Measurements from ENCODE around the gene C14orf93.

C14orf93 gene

DNA sequence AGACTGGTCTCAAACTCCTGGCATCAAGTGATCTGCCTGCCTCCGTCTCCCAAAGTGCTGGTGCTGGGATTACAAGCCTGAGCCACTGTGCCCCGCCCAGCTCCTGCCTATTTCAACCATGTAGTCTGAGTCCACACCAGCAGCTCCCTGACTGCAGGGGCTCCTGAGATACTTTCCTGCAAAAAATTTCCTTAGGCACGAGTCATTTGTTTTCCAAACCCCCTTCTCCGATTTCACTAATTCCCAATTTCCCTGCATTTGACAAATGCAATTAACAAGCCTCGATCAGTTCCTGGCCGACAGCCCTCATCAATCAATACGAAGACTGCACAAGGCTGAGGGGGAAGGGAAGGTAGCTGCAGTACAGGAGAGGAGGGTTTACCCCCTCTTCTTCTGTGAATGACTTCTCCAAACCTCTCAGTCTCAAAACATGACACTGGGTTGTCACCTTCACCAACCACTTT lies 14.7 kb upstream of the C14orf93 start:
- TF ChIP-seq CTCF (IDR thresholded peaks at IDR 0.05), result no peak
- TF ChIP-seq ZFX (IDR thresholded peaks at IDR 0.05; ENCODE audit: borderline replicate concordance), result no peak
- no peak overlapping the region for H3K27ac ChIP-seq

- TF ChIP-seq ZFX (IDR thresholded peaks at IDR 0.05; ENCODE audit: borderline replicate concordance), result no peak
- TF ChIP-seq CTCF (IDR thresholded peaks at IDR 0.05), result no peak
- 0 out of 2 replicates have a peak overlapping the region, but pooled peaks have one; percentile 3 for H3K27ac ChIP-seq
These were observed 13.8 kb upstream of the C14orf93 start for GRCh38 chr14:23023795-23024152.

DNA sequence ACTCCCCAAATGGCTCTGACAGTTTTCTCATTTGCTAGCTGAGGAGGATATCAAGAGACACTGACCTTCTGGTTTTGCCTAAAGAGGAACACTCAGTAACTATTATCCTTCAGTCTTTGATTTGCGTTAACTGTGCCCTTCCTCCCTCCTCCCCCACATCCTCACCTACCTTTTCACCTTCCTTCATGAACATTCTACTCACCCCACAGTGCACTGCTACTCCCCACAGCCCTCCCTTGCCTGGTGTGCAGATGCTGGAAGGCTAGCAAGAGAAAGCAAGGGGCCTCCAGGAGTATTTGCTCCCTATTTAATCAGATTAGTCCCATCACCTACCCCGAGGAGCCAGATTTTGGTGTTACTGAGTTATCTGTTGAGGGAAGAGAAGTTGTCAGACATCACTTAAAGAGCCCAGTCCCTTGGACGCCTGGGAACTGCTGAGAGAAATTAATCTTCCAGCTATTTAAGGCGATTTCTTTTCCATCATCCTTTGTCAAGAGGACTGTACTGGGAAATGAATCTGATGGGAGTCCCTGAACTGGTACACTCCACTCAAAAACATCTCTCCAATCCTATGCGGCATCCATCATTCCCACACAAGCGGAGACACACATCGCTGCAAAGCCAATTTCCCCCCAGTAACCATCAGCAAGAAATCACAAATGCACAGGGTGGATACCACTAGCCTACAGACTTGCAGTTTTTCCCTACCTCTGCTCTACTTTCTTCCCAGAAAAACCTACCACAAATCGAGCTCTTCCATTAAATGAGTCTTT lies 13.3 kb upstream of the C14orf93 start:
- no peak for TF ChIP-seq CTCF (IDR thresholded peaks at IDR 0.05)
- TF ChIP-seq ZFX (IDR thresholded peaks at IDR 0.05; ENCODE audit: borderline replicate concordance), result no peak
- 0 out of 2 replicates have a peak overlapping the region, but pooled peaks have one; percentile 3 for H3K27ac ChIP-seq

DNA sequence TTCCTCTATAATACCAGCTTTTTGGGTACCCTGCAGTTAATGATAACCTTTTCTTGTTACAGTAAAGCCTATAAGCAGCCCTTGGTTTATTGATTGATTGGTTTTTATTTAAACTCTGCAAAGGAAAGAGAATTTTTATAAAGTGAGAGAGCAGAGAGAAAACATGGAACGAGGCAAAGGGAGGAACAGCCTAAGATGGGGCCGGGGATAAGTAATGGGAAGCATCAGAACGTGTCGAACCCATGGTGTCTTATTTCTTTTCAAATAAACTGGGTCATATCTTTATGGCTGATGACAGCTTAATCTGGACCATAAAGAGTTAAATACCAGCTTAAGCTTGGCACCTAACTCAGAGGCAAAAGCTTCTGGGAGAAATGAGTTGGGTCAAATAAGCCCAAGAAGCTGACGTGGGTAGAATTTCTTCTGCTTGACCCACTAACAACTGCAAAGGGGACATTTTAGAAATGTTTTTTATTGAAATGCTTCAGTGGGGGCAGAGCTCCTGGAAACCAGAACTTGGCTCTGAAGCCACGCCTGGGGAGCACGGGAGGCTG lies 12.0 kb upstream of the C14orf93 start:
- H3K27ac ChIP-seq, result no peak overlapping the region
- TF ChIP-seq CTCF (IDR thresholded peaks at IDR 0.05) (no peak), ZFX (IDR thresholded peaks at IDR 0.05; ENCODE audit: borderline replicate concordance) (no peak)

- H3K27ac ChIP-seq, result no peak overlapping the region
- TF ChIP-seq ZFX (IDR thresholded peaks at IDR 0.05; ENCODE audit: borderline replicate concordance) (no peak), CTCF (IDR thresholded peaks at IDR 0.05) (no peak)
These were observed 11.5 kb upstream of the C14orf93 start for GRCh38 chr14:23021434-23021833.

GRCh38 chr14:23020143-23021128 lies 10.5 kb upstream of the C14orf93 start:
- no peak overlapping the region for H3K27ac ChIP-seq
- TF ChIP-seq CTCF (IDR thresholded peaks at IDR 0.05) (no peak), ZFX (IDR thresholded peaks at IDR 0.05; ENCODE audit: borderline replicate concordance) (no peak)

Measured in 22Rv1 (cell line).